HepG2 (cell line): Measurements from ENCODE around the gene SLC35B4. TPM values are rescaled to one million over a fixed set of nuclear protein-coding genes. Genes with fewer than 3 reads are reported as not detected.

Source experiments
- ATAC-seq: fragments of 200-7000 bp; cut with Tn5 transposase; 3 replicates; pipeline ENCODE4 v1.9.1; 2020; ENCODE audit warnings: mild to moderate bottlenecking, moderate library complexity
- BruUV-seq: library from RNA; stranded (reverse); fragments of 400-500 nt; replicated peaks from 2 replicates; lab custom pipeline; 2021; lab: Mats Ljungman, UMichigan
- CTCF ChIA-PET: fragments of 300-600 bp; formaldehyde crosslinking; extraction: SDS; loops from one replicate; lab custom pipeline; 2021; ENCODE audit warnings: low total read pairs, inconsistent platforms, low intra/inter-chr PET ratio; lab: Yijun Ruan, JAX
- POLR2A ChIA-PET: fragments of 350-600 bp; sonication (Branson Sonifier 250); formaldehyde crosslinking; loops from one replicate; lab custom pipeline; 2020; ENCODE audit warnings: antibody characterized with exemption, inconsistent platforms; lab: Yijun Ruan, JAX
- DNase-seq: peaks from one replicate; pipeline ENCODE4 v3.0.0-alpha.2; 2015; ENCODE audit warnings: low spot score
- FAIRE-seq: peaks from 3 replicates; lab custom pipeline; 2011; peaks lifted over from hg19 to GRCh38; lab: Jason Lieb, UNC
- H2AFZ ChIP-seq: one replicate; pipeline ENCODE4 v1.6.1; 2011; ENCODE audit warnings: low read length, inconsistent platforms
- H3K27ac ChIP-seq: fragments of 300-600 bp; 3 replicates; pipeline ENCODE4 v1.8.0; 2011; ENCODE audit warnings: mixed run types, mild to moderate bottlenecking, mixed read lengths, low read length, inconsistent platforms; ENCODE audit not compliant: insufficient read depth; ENCODE audit errors: extremely low read length
- H3K27me3 ChIP-seq, 2 experiments: fragments of 200-600 bp in 1 of 2; 2 replicates in 1 of 2; 3 replicates in 1 of 2; pipeline versions ENCODE4 v1.6.0 to v1.8.0; 2011; ENCODE audit warnings: low read length in 2 of 2, mild to moderate bottlenecking in 2 of 2, moderate library complexity in 2 of 2, inconsistent platforms in 1 of 2; ENCODE audit not compliant: insufficient read depth in 2 of 2, control insufficient read depth in 1 of 2
- H3K36me3 ChIP-seq, 2 experiments: fragments of 200-600 bp in 1 of 2; replicated peaks in 1 of 2; 2 replicates in 1 of 2; 3 replicates in 1 of 2; pipeline versions ENCODE4 v1.5.1 to v1.8.0; 2011; ENCODE audit warnings: low read length in 2 of 2, inconsistent platforms in 1 of 2; ENCODE audit not compliant: insufficient read depth in 2 of 2, control insufficient read depth in 1 of 2
- H3K4me1 ChIP-seq: 2 replicates; pipeline ENCODE4 v1.5.1; 2012; ENCODE audit warnings: low read length, inconsistent platforms; ENCODE audit not compliant: insufficient read depth
- H3K4me2 ChIP-seq: 2 replicates; pipeline ENCODE4 v1.6.0; 2011; ENCODE audit warnings: low read depth, low read length, inconsistent platforms
- H3K4me3 ChIP-seq, 3 experiments: fragments of 200-600 bp in 1 of 3; sonication (generic), shearing (Covaris generic) in 1 of 3; replicated peaks in 1 of 3; 2 replicates each; pipeline ENCODE4 v1.5.1; 2011 to 2016; ENCODE audit warnings: low read length in 3 of 3, inconsistent platforms in 2 of 3, low read depth in 2 of 3, mild to moderate bottlenecking in 2 of 3, control low read depth in 1 of 3, mixed read lengths in 1 of 3; ENCODE audit not compliant: insufficient read depth in 1 of 3
- H3K79me2 ChIP-seq: one replicate; pipeline ENCODE4 v1.6.1; 2011; ENCODE audit warnings: low read length, inconsistent platforms; ENCODE audit not compliant: insufficient read depth
- H3K9ac ChIP-seq: 2 replicates; pipeline ENCODE4 v1.6.0; 2011; ENCODE audit warnings: mild to moderate bottlenecking, low read depth, low read length, inconsistent platforms; ENCODE audit not compliant: insufficient read depth
- H3K9me3 ChIP-seq: 2 replicates; pipeline ENCODE4 v1.5.1; 2012; ENCODE audit warnings: mild to moderate bottlenecking, low read length
- H4K20me1 ChIP-seq: 2 replicates; pipeline ENCODE4 v1.6.0; 2011; ENCODE audit warnings: inconsistent platforms, mild to moderate bottlenecking, low read length, moderate library complexity; ENCODE audit not compliant: insufficient read depth
- ARID2 ChIP-seq: sonication (generic); formaldehyde crosslinking; IDR thresholded peaks from 2 replicates; pipeline ENCODE4 v1.8.1; 2022; ENCODE audit warnings: mild to moderate bottlenecking, missing genetic modification reagents, borderline replicate concordance
- BCL6 ChIP-seq: IDR thresholded peaks from 2 replicates; pipeline ENCODE4 v1.6.1; 2016; ENCODE audit warnings: missing genetic modification reagents, missing compliant biosample characterization
- BHLHE40 ChIP-seq: IDR thresholded peaks from 2 replicates; pipeline ENCODE4 v1.6.1; 2011; ENCODE audit warnings: low read length, improper control_type of control experiment
- GTF2F1 ChIP-seq: fragments of 150-350 bp; IDR thresholded peaks from 2 replicates; pipeline ENCODE4 v1.6.1; 2014; ENCODE audit warnings: low read length
- HNF4A ChIP-seq: sonication (generic); formaldehyde crosslinking; IDR thresholded peaks from 2 replicates; pipeline ENCODE4 v1.4.0; 2020; ENCODE audit warnings: missing genetic modification reagents
- HOXA3 ChIP-seq: sonication (generic); formaldehyde crosslinking; IDR thresholded peaks from 2 replicates; pipeline ENCODE4 v1.5.0; 2020; ENCODE audit warnings: missing genetic modification reagents
- NR1H2 ChIP-seq: sonication (generic); formaldehyde crosslinking; IDR thresholded peaks from 2 replicates; pipeline ENCODE4 v1.8.1; 2022; ENCODE audit warnings: low read depth, missing genetic modification reagents, borderline replicate concordance
- NR2F1 ChIP-seq, 2 experiments: fragments of 450-650 bp in 1 of 2; formaldehyde crosslinking in 1 of 2; IDR thresholded peaks; 2 replicates each; pipeline versions ENCODE4 v1.5.0 to v1.6.1; 2016 to 2020; ENCODE audit warnings: mild to moderate bottlenecking in 1 of 2, missing compliant biosample characterization in 1 of 2, missing genetic modification reagents in 1 of 2, moderate library complexity in 1 of 2
- PHF20 ChIP-seq: sonication (generic); formaldehyde crosslinking; IDR thresholded peaks from 2 replicates; pipeline ENCODE4 v1.5.0; 2020; ENCODE audit warnings: mild to moderate bottlenecking, missing genetic modification reagents
- RARA ChIP-seq: IDR thresholded peaks from 2 replicates; pipeline ENCODE4 v1.6.1; 2016; ENCODE audit warnings: missing genetic modification reagents, missing compliant biosample characterization
- RFX5 ChIP-seq: IDR thresholded peaks from 2 replicates; pipeline ENCODE4 v1.6.1; 2011; ENCODE audit warnings: low read depth, low read length, improper control_type of control experiment
- RXRA ChIP-seq: sonication (generic); formaldehyde crosslinking; IDR thresholded peaks from 2 replicates; pipeline ENCODE4 v1.5.1; 2020; ENCODE audit warnings: missing genetic modification reagents
- SALL1 ChIP-seq: sonication (generic); formaldehyde crosslinking; IDR thresholded peaks from 2 replicates; pipeline ENCODE4 v1.8.0; 2022; ENCODE audit warnings: mild to moderate bottlenecking, missing genetic modification reagents
- SNAPC2 ChIP-seq: sonication (generic); formaldehyde crosslinking; IDR thresholded peaks from 2 replicates; pipeline ENCODE4 v1.8.1; 2022; ENCODE audit warnings: mild to moderate bottlenecking, missing genetic modification reagents
- SOX6 ChIP-seq, 2 experiments: fragments of 450-650 bp in 1 of 2; sonication (generic) in 1 of 2; formaldehyde crosslinking in 1 of 2; IDR thresholded peaks; 2 replicates each; pipeline versions ENCODE4 v1.4.0 to v1.6.1; 2017 to 2020; ENCODE audit warnings: antibody characterized with exemption in 1 of 2, mild to moderate bottlenecking in 1 of 2, missing genetic modification reagents in 1 of 2
- SP5 ChIP-seq: IDR thresholded peaks from 2 replicates; pipeline ENCODE4 v1.6.1; 2016; ENCODE audit warnings: low read depth, borderline replicate concordance
- SPEN ChIP-seq: sonication (generic); formaldehyde crosslinking; IDR thresholded peaks from 2 replicates; pipeline ENCODE4 v1.5.1; 2020; ENCODE audit warnings: low read depth, mild to moderate bottlenecking, missing genetic modification reagents
- TCF7 ChIP-seq: sonication (generic); IDR thresholded peaks from 2 replicates; pipeline ENCODE4 v1.6.1; 2016; ENCODE audit warnings: antibody characterized with exemption, low read depth
- ZMYM4 ChIP-seq: sonication (generic); formaldehyde crosslinking; IDR thresholded peaks from 2 replicates; pipeline ENCODE4 v1.8.1; 2023; ENCODE audit warnings: mild to moderate bottlenecking, missing genetic modification reagents
- WGBS: methylation state at CpG from one replicate; pipeline ENCODE4 v1.1.6; 2017; ENCODE audit warnings: low lambda C conversion rate; 5-methylcytosine and 5-hydroxymethylcytosine counted together
- in situ Hi-C: cut with HindIII; loops from 2 replicates; pipeline ENCODE4 v1.10.0; 2017; ENCODE audit warnings: low pct_unique_long_range_greater_than_20kb; ENCODE audit not compliant: extremely low pct_ligation_motif_present
- intact Hi-C: fragments of 100-400 bp; cut with micrococcal nuclease; formaldehyde crosslinking; loops from one replicate; pipeline ENCODE4 v1.10.0; 2022; ENCODE audit not compliant: unreplicated experiment
- polyA plus RNA-seq, 8 experiments: library from polyadenylated mRNA; depleted of rRNA in 3 of 8; stranded (reverse) in 7 of 8; unstranded in 1 of 8; fragments of >200 nt; fragmentation: Illumina TruSeq in 4 of 8; extraction: Trizol in 4 of 8; gene quantifications; 2 replicates each; pipeline versions ENCODE4 v1.2.1 to v1.2.3, GENCODE V29; 2011 to 2016; ENCODE audit warnings: low read depth in 4 of 8, missing spikeins in 1 of 8, mixed read lengths in 1 of 8; ENCODE audit not compliant: insufficient read depth in 1 of 8
- total RNA-seq, 5 experiments: library from RNA; depleted of rRNA; stranded (reverse); fragments of >200 nt; fragmentation: Illumina TruSeq; extraction: Trizol; gene quantifications; 2 replicates each; pipeline ENCODE4 v1.2.3, GENCODE V29; 2016; ENCODE audit warnings: low read depth in 1 of 5
- TF ChIP-seq, protein P1 (sequence below): sonication (generic); formaldehyde crosslinking; conservative IDR thresholded peaks from 2 replicates; pipeline ENCODE4 v1.8.0; 2022; ENCODE audit warnings: missing genetic modification reagents
- TF ChIP-seq, protein P2 (sequence below): sonication (generic); formaldehyde crosslinking; IDR thresholded peaks from 2 replicates; pipeline ENCODE4 v1.5.1; 2020; ENCODE audit warnings: mild to moderate bottlenecking, missing genetic modification reagents, moderate library complexity

SLC35B4 gene
- total and polyA plus RNA-seq, 2 of the 13 experiments (the other 11 are each of a cell fraction or from before 2014, with no cell fraction given) = 17.1 to 17.8 TPM

DNA sequence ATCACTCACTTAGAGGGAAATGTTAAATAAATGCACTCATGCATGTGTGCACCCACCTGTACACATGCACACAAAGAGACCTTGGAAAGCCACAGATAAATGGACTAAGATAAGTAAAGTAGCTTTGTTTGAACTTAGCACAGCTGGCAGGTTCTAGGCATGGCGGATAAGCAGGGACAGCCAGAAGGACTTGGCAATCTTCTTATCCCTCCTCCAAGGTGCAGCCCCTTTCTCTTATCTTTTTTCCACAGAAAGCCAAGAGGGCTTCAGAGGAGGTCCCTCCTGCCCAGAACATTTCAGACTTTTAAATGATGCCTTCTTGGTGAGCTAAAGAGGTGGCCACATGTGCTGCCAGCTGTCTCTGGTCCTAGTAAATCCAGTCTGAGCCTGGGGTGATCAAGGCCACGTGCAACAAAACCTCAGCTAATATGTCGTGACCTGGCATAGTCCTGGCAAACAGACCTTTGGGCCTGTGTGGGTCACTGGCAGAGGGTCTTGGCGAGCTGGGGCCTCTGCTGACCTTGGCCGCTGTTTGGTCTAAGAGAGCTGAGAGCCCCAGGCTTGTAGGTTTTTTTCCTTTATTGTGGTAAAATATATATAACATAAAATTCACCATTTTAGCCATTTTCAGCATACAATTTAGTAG lies 43.2 kb upstream of the SLC35B4 start:
- ChIA-PET POLR2A (interaction anchor here (1.4 kb wide), 1 partner anchor 43 kb away, joined by 5 read pairs; the partner anchor contains the start of gene SLC35B4), CTCF (no interaction called here)
- Histone ChIP-seq H3K4me2 (peak overlapping the region; percentile 3; the same call in 1 of the 2 replicates), H3K9me3 (no peaks in the 10 kb centered on the region), H3K36me3 (no peaks in the 10 kb centered on the region), H3K27me3 (no peaks in the 10 kb centered on the region), H4K20me1 (no peaks in the 10 kb centered on the region), H3K4me3 (no peak overlapping the region), H3K79me2 (no peaks in the 10 kb centered on the region), H3K4me1 (peaks cover 84% of the 10 kb centered on the region), H3K9ac (no peak overlapping the region), H2AFZ (no peak overlapping the region), H3K27ac (no peak overlapping the region)
- intact Hi-C loops = loop anchor here (5.0 kb wide), 2 partner anchors 43 to 247 kb away; partner anchors contain the start of gene SLC35B4
- ATAC-seq (no peak), DNase-seq (no peak), FAIRE-seq (no peak)
- WGBS = 31% methylated on average over 5 of the region's 5 CpGs
- in situ Hi-C loops = no loop called here
- BruUV-seq = no TSS peak
- TF ChIP-seq SNAPC2 (CRISPR knock-in tag) (no peak), SPEN (CRISPR knock-in tag) (no peak), RARA (CRISPR knock-in tag) (peak; percentile 55), RXRA (CRISPR knock-in tag) (no peak), ARID2 (CRISPR knock-in tag) (no peak), NR1H2 (no peak), SP5 (CRISPR knock-in tag) (no peak), BHLHE40 (no peak), RFX5 (no peak), SALL1 (peak; percentile 31; the same call in 1 of the 2 replicates), SOX6 (IDR thresholded peaks at IDR 0.05) (no peak), SOX6 (CRISPR knock-in tag; IDR thresholded peaks at IDR 0.05) (no peak), HNF4A (CRISPR knock-in tag) (peak; percentile 66), ZMYM4 (CRISPR knock-in tag) (peak; percentile 31; the same call in 1 of the 2 replicates), PHF20 (CRISPR knock-in tag) (no peak), BCL6 (CRISPR knock-in tag) (0 out of 2 replicates have a peak, but pooled peaks have one; percentile 12), HOXA3 (CRISPR knock-in tag) (no peak), GTF2F1 (no peak), NR2F1 (CRISPR knock-in tag; IDR thresholded peaks at IDR 0.05) (peak in 1 of 2 experiments; percentile 19; a peak in 1 of 4 replicates), TCF7 (no peak)
- TF ChIP-seq, protein P1, sequence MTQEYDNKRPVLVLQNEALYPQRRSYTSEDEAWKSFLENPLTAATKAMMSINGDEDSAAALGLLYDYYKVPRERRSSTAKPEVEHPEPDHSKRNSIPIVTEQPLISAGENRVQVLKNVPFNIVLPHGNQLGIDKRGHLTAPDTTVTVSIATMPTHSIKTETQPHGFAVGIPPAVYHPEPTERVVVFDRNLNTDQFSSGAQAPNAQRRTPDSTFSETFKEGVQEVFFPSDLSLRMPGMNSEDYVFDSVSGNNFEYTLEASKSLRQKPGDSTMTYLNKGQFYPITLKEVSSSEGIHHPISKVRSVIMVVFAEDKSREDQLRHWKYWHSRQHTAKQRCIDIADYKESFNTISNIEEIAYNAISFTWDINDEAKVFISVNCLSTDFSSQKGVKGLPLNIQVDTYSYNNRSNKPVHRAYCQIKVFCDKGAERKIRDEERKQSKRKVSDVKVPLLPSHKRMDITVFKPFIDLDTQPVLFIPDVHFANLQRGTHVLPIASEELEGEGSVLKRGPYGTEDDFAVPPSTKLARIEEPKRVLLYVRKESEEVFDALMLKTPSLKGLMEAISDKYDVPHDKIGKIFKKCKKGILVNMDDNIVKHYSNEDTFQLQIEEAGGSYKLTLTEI (CRISPR knock-in tag) = no peak
- TF ChIP-seq, protein P2, sequence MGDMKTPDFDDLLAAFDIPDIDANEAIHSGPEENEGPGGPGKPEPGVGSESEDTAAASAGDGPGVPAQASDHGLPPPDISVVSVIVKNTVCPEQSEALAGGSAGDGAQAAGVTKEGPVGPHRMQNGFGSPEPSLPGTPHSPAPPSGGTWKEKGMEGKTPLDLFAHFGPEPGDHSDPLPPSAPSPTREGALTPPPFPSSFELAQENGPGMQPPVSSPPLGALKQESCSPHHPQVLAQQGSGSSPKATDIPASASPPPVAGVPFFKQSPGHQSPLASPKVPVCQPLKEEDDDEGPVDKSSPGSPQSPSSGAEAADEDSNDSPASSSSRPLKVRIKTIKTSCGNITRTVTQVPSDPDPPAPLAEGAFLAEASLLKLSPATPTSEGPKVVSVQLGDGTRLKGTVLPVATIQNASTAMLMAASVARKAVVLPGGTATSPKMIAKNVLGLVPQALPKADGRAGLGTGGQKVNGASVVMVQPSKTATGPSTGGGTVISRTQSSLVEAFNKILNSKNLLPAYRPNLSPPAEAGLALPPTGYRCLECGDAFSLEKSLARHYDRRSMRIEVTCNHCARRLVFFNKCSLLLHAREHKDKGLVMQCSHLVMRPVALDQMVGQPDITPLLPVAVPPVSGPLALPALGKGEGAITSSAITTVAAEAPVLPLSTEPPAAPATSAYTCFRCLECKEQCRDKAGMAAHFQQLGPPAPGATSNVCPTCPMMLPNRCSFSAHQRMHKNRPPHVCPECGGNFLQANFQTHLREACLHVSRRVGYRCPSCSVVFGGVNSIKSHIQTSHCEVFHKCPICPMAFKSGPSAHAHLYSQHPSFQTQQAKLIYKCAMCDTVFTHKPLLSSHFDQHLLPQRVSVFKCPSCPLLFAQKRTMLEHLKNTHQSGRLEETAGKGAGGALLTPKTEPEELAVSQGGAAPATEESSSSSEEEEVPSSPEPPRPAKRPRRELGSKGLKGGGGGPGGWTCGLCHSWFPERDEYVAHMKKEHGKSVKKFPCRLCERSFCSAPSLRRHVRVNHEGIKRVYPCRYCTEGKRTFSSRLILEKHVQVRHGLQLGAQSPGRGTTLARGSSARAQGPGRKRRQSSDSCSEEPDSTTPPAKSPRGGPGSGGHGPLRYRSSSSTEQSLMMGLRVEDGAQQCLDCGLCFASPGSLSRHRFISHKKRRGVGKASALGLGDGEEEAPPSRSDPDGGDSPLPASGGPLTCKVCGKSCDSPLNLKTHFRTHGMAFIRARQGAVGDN = 0 out of 2 replicates have a peak, but pooled peaks have one; percentile 17
